Activated CD4-positive, CD25-positive, alpha-beta regulatory T cell (primary cell): Measurements from ENCODE around the gene C3AR1.
"Not testable (repeated sequence)": the region's sequence is repeated elsewhere in the genome, so short reads cannot be mapped to it uniquely, and the experiment has no call there.

ENCODE experiments used
- DNase-seq, 4 experiments: peaks; one replicate each; lab custom pipeline; 2025; lab: John Stamatoyannopoulos, UW

The C3AR1 gene

GRCh38 chr12:8065991-8066594 lies at the start of gene C3AR1:
C3AR1 (minus strand) TSS chr12:8066359; CDS start chr12:8060185, 6,174 bp downstream.
- no peak for DNase-seq

- DNase-seq: not testable (repeated sequence)
Measured at GRCh38 chr12:8113117-8113516, 47.0 kb upstream of the C3AR1 start.

- peak; percentile 31 to 53 (median 45) for DNase-seq
Measured at GRCh38 chr12:8108808-8109398, 42.7 kb upstream of the C3AR1 start.

- DNase-seq: no peak
Measured at GRCh38 chr12:8099235-8099634, 33.1 kb upstream of the C3AR1 start.

- no peak for DNase-seq
Measured at GRCh38 chr12:8096281-8096915, 30.2 kb upstream of the C3AR1 start.

- no peak for DNase-seq
Measured at GRCh38 chr12:8093291-8093690, 27.1 kb upstream of the C3AR1 start.

GRCh38 chr12:8089716-8090115 lies 23.6 kb upstream of the C3AR1 start:
- DNase-seq: no peak

GRCh38 chr12:8089277-8089676 lies 23.1 kb upstream of the C3AR1 start:
- not testable (repeated sequence) for DNase-seq

GRCh38 chr12:8088574-8088973 lies 22.4 kb upstream of the C3AR1 start:
- DNase-seq: no peak

GRCh38 chr12:8087666-8088065 lies 21.5 kb upstream of the C3AR1 start:
- no peak for DNase-seq

- not testable (repeated sequence) for DNase-seq
Measured at GRCh38 chr12:8084351-8084750, 18.2 kb upstream of the C3AR1 start.

GRCh38 chr12:8082808-8083100 lies 16.6 kb upstream of the C3AR1 start:
- DNase-seq: no peak

GRCh38 chr12:8081251-8081920 lies 15.2 kb upstream of the C3AR1 start:
- no peak for DNase-seq

- DNase-seq: no peak
Measured at GRCh38 chr12:8080120-8080519, 14.0 kb upstream of the C3AR1 start.

GRCh38 chr12:8078916-8079315 lies 12.8 kb upstream of the C3AR1 start:
- DNase-seq: no peak

- DNase-seq: peak in 2 of 4 experiments; percentile 35 to 42
Measured at GRCh38 chr12:8078398-8078797, 12.2 kb upstream of the C3AR1 start.

GRCh38 chr12:8077207-8077606 lies 11.0 kb upstream of the C3AR1 start:
- no peak for DNase-seq

GRCh38 chr12:8076366-8076765 lies 10.2 kb upstream of the C3AR1 start:
- no peak for DNase-seq

GRCh38 chr12:8075935-8076334 lies 9.8 kb upstream of the C3AR1 start:
- no peak for DNase-seq

GRCh38 chr12:8071820-8072219 lies 5.7 kb upstream of the C3AR1 start:
- DNase-seq: not testable (repeated sequence)

- no peak for DNase-seq
Measured at GRCh38 chr12:8069582-8069981, 3.4 kb upstream of the C3AR1 start.

- DNase-seq: no peak
Measured at GRCh38 chr12:8064131-8064530, 2.0 kb downstream of the C3AR1 start.

GRCh38 chr12:8058506-8058905 lies 7.7 kb downstream of the C3AR1 start:
- no peak for DNase-seq
